HG03432 (cell line): ENCODE data around the gene LMOD2.

Experiments used
- ATAC-seq: cut with Tn5 transposase; IDR thresholded peaks from one replicate; pipeline ENCODE4 v1.9.1; 2021; ENCODE audit warnings: mild to moderate bottlenecking, moderate library complexity; ENCODE audit not compliant: unreplicated experiment

The LMOD2 gene

GRCh38 chr7:123712619-123713018, 57.0 kb downstream of the LMOD2 start:
- peak; percentile 52 for ATAC-seq
